ENCODE data around the gene ARF6. TPM values are rescaled to one million over a fixed set of nuclear protein-coding genes. Genes with fewer than 3 reads are reported as not detected.

Gene ARF6
- total and polyA plus RNA-seq, 9 of the 15 experiments (the other 6 are each of a cell fraction or from before 2014, with no cell fraction given) = 15.3 to 35.2 (median 24.9) TPM

GRCh38 chr14:49852301-49853157, 40.4 kb upstream of the ARF6 start, which contains the start of gene NEMF (continued):
- no peak for TF ChIP-seq XRCC5 (IDR thresholded peaks at IDR 0.05; ENCODE audit: low read depth, low read length)
- TF ChIP-seq E2F1 (CRISPR knock-in tag; IDR thresholded peaks at IDR 0.05) = no peak
- TF ChIP-seq ZHX1 (conservative IDR thresholded peaks at IDR 0.05; ENCODE audit: low read length) = no peak
- peak; percentile 74 for TF ChIP-seq TOE1 (IDR thresholded peaks at IDR 0.05; ENCODE audit: borderline replicate concordance)
- no peak for TF ChIP-seq TOE1 (CRISPR knock-in tag; IDR thresholded peaks at IDR 0.05; ENCODE audit: borderline replicate concordance, low read depth)
- TF ChIP-seq RBM15 (IDR thresholded peaks at IDR 0.05; ENCODE audit: insufficient read depth, low read length) = no peak
- no peak for TF ChIP-seq NFIC (IDR thresholded peaks at IDR 0.05)
- TF ChIP-seq FOSL1 (tag; conservative IDR thresholded peaks at IDR 0.05) = no peak
- TF ChIP-seq AFF4 (CRISPR knock-in tag; IDR thresholded peaks at IDR 0.05) = no peak; the same call in 1 of the 2 replicates
- no peak; the same call in 1 of the 2 replicates for TF ChIP-seq ZNF24 (IDR thresholded peaks at IDR 0.05)
- TF ChIP-seq ZNF239 (CRISPR knock-in tag; IDR thresholded peaks at IDR 0.05) = no peak
- TF ChIP-seq ATF3 (IDR thresholded peaks at IDR 0.05) = no peak
- TF ChIP-seq ATF3 (CRISPR knock-in tag; conservative IDR thresholded peaks at IDR 0.05) = no peak
- no peak for TF ChIP-seq TRIM28 (IDR thresholded peaks at IDR 0.05)
- TF ChIP-seq MED1 (CRISPR knock-in tag; IDR thresholded peaks at IDR 0.05; ENCODE audit: borderline replicate concordance) = no peak
- TF ChIP-seq CHD1 (IDR thresholded peaks at IDR 0.05; ENCODE audit: low read length) = no peak
- TF ChIP-seq HIVEP1 (CRISPR knock-in tag; IDR thresholded peaks at IDR 0.05) = no peak
- TF ChIP-seq CCAR2 (IDR thresholded peaks at IDR 0.05; ENCODE audit: low read depth, low read length) = no peak
- no peak for TF ChIP-seq OTX1 (CRISPR knock-in tag; IDR thresholded peaks at IDR 0.05)

Measured in K562 (cell line).